ENCODE measurements around the gene BEGAIN.

DNA sequence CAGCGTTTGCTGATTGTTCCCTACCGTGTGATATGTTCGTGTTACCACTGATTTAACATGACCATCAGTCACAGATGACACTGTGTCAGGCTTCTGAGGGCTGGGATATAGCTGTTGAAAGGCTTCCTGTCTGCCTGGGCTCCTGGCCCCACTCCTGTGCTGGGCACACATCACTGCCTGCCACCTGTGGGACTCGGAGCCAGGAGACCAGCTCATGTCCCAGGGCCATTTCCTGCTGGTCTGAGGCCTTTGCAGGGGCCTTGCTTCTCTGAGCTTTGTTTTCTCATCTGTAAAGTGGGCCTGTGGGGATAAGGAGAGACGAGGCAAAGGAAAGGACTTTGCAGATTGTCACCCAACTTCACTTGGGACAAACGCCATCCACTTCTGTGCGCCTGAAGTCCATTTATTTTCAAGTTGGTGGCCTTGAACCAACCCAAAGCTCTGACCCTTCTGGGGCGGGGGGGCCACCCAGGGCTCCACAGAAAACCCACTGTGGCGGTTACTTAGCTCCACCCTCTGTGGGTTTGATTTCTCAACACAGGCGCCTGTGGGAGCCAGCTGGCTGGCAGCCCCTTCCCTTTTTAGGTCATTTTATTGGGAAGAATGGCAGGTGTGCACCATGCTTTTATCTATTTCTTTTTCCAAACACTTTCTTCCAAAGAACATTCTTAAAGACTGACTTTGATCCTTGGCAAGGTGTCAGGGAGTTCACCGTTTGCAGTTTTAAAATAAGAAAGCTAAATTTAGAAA lies 54.1 kb downstream of the BEGAIN start:
- TF ChIP-seq POLR2AphosphoS5 (IDR thresholded peaks at IDR 0.05; ENCODE audit: low read depth, low read length), result no peak
- TF ChIP-seq POLR2A (IDR thresholded peaks at IDR 0.05; ENCODE audit: low read depth, low read length), result no peak

Data from GM12892 (cell line).